ENCODE results near the gene FUOM. TPM values are rescaled to one million over a fixed set of nuclear protein-coding genes. Genes with fewer than 3 reads are reported as not detected.
"Not testable (repeated sequence)": the region's sequence is repeated elsewhere in the genome, so short reads cannot be mapped to it uniquely, and the experiment has no call there.

FUOM gene
- total and polyA plus RNA-seq, 2 of the 4 experiments (the other 2 are of a cell fraction) = 26.3 to 52.8 TPM

- no TSS peak for BruUV-seq (replicated peaks)
- H3K14ac ChIP-seq (replicated peaks; ENCODE audit: low read depth, low read length) = no peak overlapping the region
- H3K27me3 ChIP-seq (ENCODE audit: control insufficient read depth, insufficient read depth, low read length) = no peaks in the 10 kb centered on the region
- peaks cover 6 to 12% of the 10 kb centered on the region in 2 experiments; a peak in 3 of 4 replicates for H3K79me1 ChIP-seq (ENCODE audit: low read depth in 1 of 2, low read length in 2 of 2)
- H2BK20ac ChIP-seq (ENCODE audit: low read depth, low read length) = no peak overlapping the region
- no peak overlapping the region for H3K4me2 ChIP-seq (ENCODE audit: low read depth, low read length)
- no peak for ATAC-seq (ENCODE audit: low read depth)
- peaks cover 4% of the 10 kb centered on the region; the same call in 1 of the 2 replicates for H3K4me1 ChIP-seq (ENCODE audit: control insufficient read depth, insufficient read depth, low read length)
- no peaks in the 10 kb centered on the region; the same call in 1 of the 2 replicates for H3K9me1 ChIP-seq (ENCODE audit: insufficient read depth, low read length)
- H3K56ac ChIP-seq (ENCODE audit: extremely low read depth, insufficient read depth, low read length) = no peak overlapping the region
- no peak overlapping the region for H2BK15ac ChIP-seq (ENCODE audit: low read depth, low read length)
- no peak overlapping the region for H2AFZ ChIP-seq (replicated peaks; ENCODE audit: low read length, poor library complexity)
- no peak overlapping the region for H4K8ac ChIP-seq (ENCODE audit: low read depth in 2 of 2, low read length in 2 of 2)
- no peaks in the 10 kb centered on the region for H4K20me1 ChIP-seq (ENCODE audit: insufficient read depth, low read length)
- peaks cover 47% of the 10 kb centered on the region for H3K36me3 ChIP-seq (ENCODE audit: control insufficient read depth, insufficient read depth, low read length)
- ChIA-PET POLR2A (ENCODE audit: unreplicated experiment) (no interaction called here), CTCF (no interaction called here)
- H3K18ac ChIP-seq (ENCODE audit: low read depth, low read length) = no peak overlapping the region
- no peak overlapping the region for H4K5ac ChIP-seq (ENCODE audit: low read depth, low read length)
- no peak overlapping the region for H3K4me3 ChIP-seq (ENCODE audit: insufficient read depth, low read depth, low read length)
- 83% methylated on average over 3 of the region's 7 CpGs; no CpG with 5 or more reads in 1 of the 2 experiments for WGBS, 2 experiments (ENCODE audit: extremely low coverage in 2 of 2, insufficient read length in 1 of 2)
- intact Hi-C loops (cut with micrococcal nuclease) = no loop called here
- H3K27ac ChIP-seq (ENCODE audit: insufficient read depth, low read length) = no peak overlapping the region
- no peak overlapping the region for H4K91ac ChIP-seq (ENCODE audit: insufficient read depth, low read depth, low read length)
- no peak for TF ChIP-seq BHLHE40 (IDR thresholded peaks at IDR 0.05; ENCODE audit: low read depth, low read length)
- TF ChIP-seq SMC3 (IDR thresholded peaks at IDR 0.05; ENCODE audit: low read depth, low read length) = no peak
- dilution Hi-C loops (cut with HindIII; ENCODE audit: low sequenced_read_pairs, unreplicated experiment) = no loop called here
- no peak overlapping the region for H3K23ac ChIP-seq (ENCODE audit: low read depth, low read length)
- no peak overlapping the region for H3K9ac ChIP-seq (ENCODE audit: low read depth, low read length)
- no peak overlapping the region for H2BK120ac ChIP-seq (ENCODE audit: low read depth, low read length)
- no peak overlapping the region for H2AK9ac ChIP-seq (replicated peaks; ENCODE audit: low read depth, low read length, poor library complexity)
- no peak overlapping the region for H2AK5ac ChIP-seq (ENCODE audit: low read depth, low read length)
- no peak overlapping the region for H3K4ac ChIP-seq (ENCODE audit: low read depth, low read length)
- no peaks in the 10 kb centered on the region for H3K9me3 ChIP-seq (ENCODE audit: control insufficient read depth, insufficient read depth, low read length)
- no peak overlapping the region for H2BK5ac ChIP-seq (ENCODE audit: low read depth, low read length, poor library complexity, severe bottlenecking)
- in situ Hi-C loops (cut with MboI; ENCODE audit: low sequenced_read_pairs) = no loop called here
- DNase-seq = no peak
Observed at GRCh38 chr10:133368153-133368552, 10.3 kb upstream of the FUOM start.

- intact Hi-C loops (cut with micrococcal nuclease); POLR2A ChIA-PET (ENCODE audit: unreplicated experiment): not testable (repeated sequence)
Observed at GRCh38 chr10:133367461-133367860, 9.6 kb upstream of the FUOM start.

More at GRCh38 chr10:133367461-133367860, 9.6 kb upstream of the FUOM start:
- H3K56ac ChIP-seq (ENCODE audit: extremely low read depth, insufficient read depth, low read length); H3K4me3 ChIP-seq (ENCODE audit: insufficient read depth, low read depth, low read length); H2BK15ac ChIP-seq (ENCODE audit: low read depth, low read length); H3K18ac ChIP-seq (ENCODE audit: low read depth, low read length); BruUV-seq (replicated peaks); CTCF ChIA-PET; H3K27me3 ChIP-seq (ENCODE audit: control insufficient read depth, insufficient read depth, low read length); H3K9ac ChIP-seq (ENCODE audit: low read depth, low read length); H2BK120ac ChIP-seq (ENCODE audit: low read depth, low read length); H3K27ac ChIP-seq (ENCODE audit: insufficient read depth, low read length); ATAC-seq (ENCODE audit: low read depth); H2BK20ac ChIP-seq (ENCODE audit: low read depth, low read length); H3K14ac ChIP-seq (replicated peaks; ENCODE audit: low read depth, low read length); H3K9me1 ChIP-seq (ENCODE audit: insufficient read depth, low read length); H4K8ac ChIP-seq (ENCODE audit: low read depth in 2 of 2, low read length in 2 of 2); H4K91ac ChIP-seq (ENCODE audit: insufficient read depth, low read depth, low read length); DNase-seq; H3K23ac ChIP-seq (ENCODE audit: low read depth, low read length); dilution Hi-C loops (cut with HindIII; ENCODE audit: low sequenced_read_pairs, unreplicated experiment); H2BK5ac ChIP-seq (ENCODE audit: low read depth, low read length, poor library complexity, severe bottlenecking); H3K9me3 ChIP-seq (ENCODE audit: control insufficient read depth, insufficient read depth, low read length); H2AK9ac ChIP-seq (replicated peaks; ENCODE audit: low read depth, low read length, poor library complexity); H4K5ac ChIP-seq (ENCODE audit: low read depth, low read length); H3K4me2 ChIP-seq (ENCODE audit: low read depth, low read length); H2AK5ac ChIP-seq (ENCODE audit: low read depth, low read length); H4K20me1 ChIP-seq (ENCODE audit: insufficient read depth, low read length); H2AFZ ChIP-seq (replicated peaks; ENCODE audit: low read length, poor library complexity); H3K4ac ChIP-seq (ENCODE audit: low read depth, low read length); H3K4me1 ChIP-seq (ENCODE audit: control insufficient read depth, insufficient read depth, low read length); in situ Hi-C loops (cut with MboI; ENCODE audit: low sequenced_read_pairs): not testable (repeated sequence)
- Histone ChIP-seq H3K79me1 (ENCODE audit: low read depth in 1 of 2, low read length in 2 of 2) (peaks cover 6 to 12% of the 10 kb centered on the region in 2 experiments; a peak in 3 of 4 replicates), H3K36me3 (ENCODE audit: control insufficient read depth, insufficient read depth, low read length) (peaks cover 53% of the 10 kb centered on the region)
- no CpG with 5 or more reads among the region's 7 CpGs for WGBS, 2 experiments (ENCODE audit: extremely low coverage in 2 of 2, insufficient read length in 1 of 2)
